GM18861 (cell line): ENCODE measurements around the gene UBE2B.

Source experiments
- ATAC-seq: cut with Tn5 transposase; IDR thresholded peaks from one replicate; pipeline ENCODE4 v1.9.1; 2021; ENCODE audit not compliant: unreplicated experiment

Gene UBE2B

GRCh38 chr5:134436523-134437339 lies 65.4 kb downstream of the UBE2B start:
- ATAC-seq: peak; percentile 89

- no peak for ATAC-seq
Measured at GRCh38 chr5:134437340-134437846, 66.0 kb downstream of the UBE2B start.

- ATAC-seq: no peak
Measured at GRCh38 chr5:134437847-134438581, 66.6 kb downstream of the UBE2B start.

GRCh38 chr5:134438721-134439123 lies 67.4 kb downstream of the UBE2B start:
- no peak for ATAC-seq

GRCh38 chr5:134439210-134439654 lies 67.9 kb downstream of the UBE2B start:
- ATAC-seq: no peak

- no peak for ATAC-seq
Measured at GRCh38 chr5:134440201-134440755, 68.9 kb downstream of the UBE2B start.
